ENCODE data around the gene NXN. TPM values are rescaled to one million over a fixed set of nuclear protein-coding genes. Genes with fewer than 3 reads are reported as not detected.

NXN gene
- total RNA-seq, 4 donors from 2014 or later, result 11.3 to 51.6 (median 31.8) TPM

- no peak for DNase-seq (ENCODE audit: low spot score in 2 of 2)
- intact Hi-C loops (cut with DNase I; ENCODE audit: low total_unique reads), result no loop called here
- no peak overlapping the region for H3K4me3 ChIP-seq (ENCODE audit: low read depth, poor library complexity, severe bottlenecking)
- WGBS, 2 donors, result 92 to 94% methylated on average over 9 of the region's 9 CpGs
- TF ChIP-seq, protein P1, sequence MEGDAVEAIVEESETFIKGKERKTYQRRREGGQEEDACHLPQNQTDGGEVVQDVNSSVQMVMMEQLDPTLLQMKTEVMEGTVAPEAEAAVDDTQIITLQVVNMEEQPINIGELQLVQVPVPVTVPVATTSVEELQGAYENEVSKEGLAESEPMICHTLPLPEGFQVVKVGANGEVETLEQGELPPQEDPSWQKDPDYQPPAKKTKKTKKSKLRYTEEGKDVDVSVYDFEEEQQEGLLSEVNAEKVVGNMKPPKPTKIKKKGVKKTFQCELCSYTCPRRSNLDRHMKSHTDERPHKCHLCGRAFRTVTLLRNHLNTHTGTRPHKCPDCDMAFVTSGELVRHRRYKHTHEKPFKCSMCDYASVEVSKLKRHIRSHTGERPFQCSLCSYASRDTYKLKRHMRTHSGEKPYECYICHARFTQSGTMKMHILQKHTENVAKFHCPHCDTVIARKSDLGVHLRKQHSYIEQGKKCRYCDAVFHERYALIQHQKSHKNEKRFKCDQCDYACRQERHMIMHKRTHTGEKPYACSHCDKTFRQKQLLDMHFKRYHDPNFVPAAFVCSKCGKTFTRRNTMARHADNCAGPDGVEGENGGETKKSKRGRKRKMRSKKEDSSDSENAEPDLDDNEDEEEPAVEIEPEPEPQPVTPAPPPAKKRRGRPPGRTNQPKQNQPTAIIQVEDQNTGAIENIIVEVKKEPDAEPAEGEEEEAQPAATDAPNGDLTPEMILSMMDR (IDR thresholded peaks at IDR 0.05), result no peak
- TF ChIP-seq POLR2A (IDR thresholded peaks at IDR 0.05), result no peak
These were observed 156.1 kb downstream of the NXN start for GRCh38 chr17:823501-823902.

DNA sequence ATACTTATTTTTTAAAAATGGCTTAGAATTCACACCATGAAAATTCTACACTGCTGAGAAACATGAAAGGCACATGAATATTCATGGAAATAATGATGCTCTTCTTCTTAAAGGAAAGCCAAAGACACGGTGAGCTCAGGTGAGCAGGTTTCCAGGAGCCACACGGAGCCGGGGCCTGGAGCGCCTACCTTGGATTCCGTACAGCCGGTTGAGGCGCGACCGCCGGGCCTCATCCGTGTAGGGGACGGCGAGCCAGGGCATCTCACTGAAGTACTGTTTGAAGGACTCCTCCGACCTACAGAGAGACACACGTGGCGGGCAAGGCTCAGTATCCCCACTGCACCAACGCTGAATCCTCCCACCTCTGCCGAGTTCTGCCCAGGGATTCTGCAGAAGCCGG lies 160.3 kb downstream of the NXN start:
- intact Hi-C loops (cut with DNase I; ENCODE audit: low total_unique reads), result no loop called here
- 96% methylated on average over 19 of the region's 19 CpGs for WGBS, 2 donors

DNA sequence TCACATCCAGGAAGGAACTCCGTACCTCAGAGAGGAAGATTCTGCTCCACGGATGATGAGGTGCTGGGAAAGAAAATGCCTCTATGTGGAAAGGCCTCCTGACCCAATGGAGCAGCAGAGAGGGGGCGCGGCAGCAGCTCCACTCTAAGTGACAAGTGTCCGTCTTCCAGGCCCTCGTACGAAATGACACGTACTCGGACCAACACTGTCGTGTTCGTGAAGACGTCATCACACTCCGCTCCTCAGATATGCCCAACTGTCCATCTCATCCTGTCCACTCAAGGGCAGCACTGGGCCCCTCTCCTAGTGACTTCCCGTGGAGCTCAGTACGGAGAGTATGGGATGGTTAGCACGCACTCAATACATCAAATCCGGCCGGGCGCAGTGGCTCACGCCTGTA lies 165.2 kb downstream of the NXN start:
- no peak overlapping the region for H3K4me3 ChIP-seq (ENCODE audit: low read depth, poor library complexity, severe bottlenecking)
- intact Hi-C loops (cut with DNase I; ENCODE audit: low total_unique reads), result no loop called here
- no peak for DNase-seq (ENCODE audit: low spot score in 2 of 2)
- TF ChIP-seq POLR2A (IDR thresholded peaks at IDR 0.05), result no peak
- WGBS, 2 donors, result 92% methylated on average over 20 of the region's 20 CpGs

More for the DNA sequence above, 160.3 kb downstream of the NXN start:
- DNase-seq (ENCODE audit: low spot score in 2 of 2), result no peak
- no peak overlapping the region for H3K4me3 ChIP-seq (ENCODE audit: low read depth, poor library complexity, severe bottlenecking)
- TF ChIP-seq POLR2A (IDR thresholded peaks at IDR 0.05), result no peak
- TF ChIP-seq, protein P1 (IDR thresholded peaks at IDR 0.05), result no peak

GRCh38 chr17:812638-813204 lies 166.9 kb downstream of the NXN start:
- H3K4me3 ChIP-seq (ENCODE audit: low read depth, poor library complexity, severe bottlenecking), result no peak overlapping the region
- TF ChIP-seq, protein P1 (IDR thresholded peaks at IDR 0.05), result peak in 1 of 3 donors; percentile 42
- TF ChIP-seq POLR2A (IDR thresholded peaks at IDR 0.05), result no peak
- intact Hi-C loops (cut with DNase I; ENCODE audit: low total_unique reads), result no loop called here
- 84 to 95% methylated on average over 14 of the region's 14 CpGs for WGBS, 2 donors
- DNase-seq (ENCODE audit: low spot score in 2 of 2), result no peak

- TF ChIP-seq POLR2A (IDR thresholded peaks at IDR 0.05), result no peak
- TF ChIP-seq, protein P1 (IDR thresholded peaks at IDR 0.05), result no peak
- no peak for DNase-seq (ENCODE audit: low spot score in 2 of 2)
- intact Hi-C loops (cut with DNase I; ENCODE audit: low total_unique reads), result no loop called here
- 77 to 85% methylated on average over 28 to 29 of the region's 29 CpGs for WGBS, 2 donors
- no peak overlapping the region for H3K4me3 ChIP-seq (ENCODE audit: low read depth, poor library complexity, severe bottlenecking)
These were observed 168.4 kb downstream of the NXN start for GRCh38 chr17:811051-811784.

- TF ChIP-seq, protein P1 (IDR thresholded peaks at IDR 0.05), result no peak
- no peak overlapping the region for H3K4me3 ChIP-seq (ENCODE audit: low read depth, poor library complexity, severe bottlenecking)
- DNase-seq (ENCODE audit: low spot score in 2 of 2), result no peak
- 88 to 91% methylated on average over 19 to 23 of the region's 28 CpGs for WGBS, 2 donors
- intact Hi-C loops (cut with DNase I; ENCODE audit: low total_unique reads), result no loop called here
These were observed 171.9 kb downstream of the NXN start for GRCh38 chr17:807523-808294.
